Measurements from ENCODE around the gene SPEM3.
A peak's percentile ranks its signal among the peaks of the same experiment; 100 is the strongest.

SPEM3 gene

DNA sequence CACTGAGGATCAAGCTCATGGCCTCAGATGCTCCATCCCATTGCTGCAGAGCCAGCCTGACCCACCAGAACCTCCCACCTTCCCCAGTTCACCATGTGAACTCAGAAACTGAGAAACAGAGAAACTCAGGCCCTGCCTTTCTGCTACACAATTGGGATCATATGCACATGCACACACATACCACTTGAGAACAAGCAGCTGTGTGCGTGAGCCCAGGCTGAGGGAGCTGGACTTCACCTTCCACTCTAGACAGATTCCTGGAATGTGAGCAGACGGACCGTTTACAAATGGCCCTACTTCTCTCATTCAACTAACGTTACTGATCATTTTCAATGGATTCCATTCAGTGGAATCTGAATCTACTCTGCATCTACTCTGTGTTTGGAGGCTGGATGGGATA, 5.0 kb upstream of the SPEM3 start:
- no peak for DNase-seq

GRCh38 chr17:7425316-7425715, 3.3 kb upstream of the SPEM3 start, which contains the start of gene SPEM2:
TSS of gene SPEM2 (plus strand) at chr17:7425616. CDS start at chr17:7425689, 73 bp downstream.
- no peak for DNase-seq

DNA sequence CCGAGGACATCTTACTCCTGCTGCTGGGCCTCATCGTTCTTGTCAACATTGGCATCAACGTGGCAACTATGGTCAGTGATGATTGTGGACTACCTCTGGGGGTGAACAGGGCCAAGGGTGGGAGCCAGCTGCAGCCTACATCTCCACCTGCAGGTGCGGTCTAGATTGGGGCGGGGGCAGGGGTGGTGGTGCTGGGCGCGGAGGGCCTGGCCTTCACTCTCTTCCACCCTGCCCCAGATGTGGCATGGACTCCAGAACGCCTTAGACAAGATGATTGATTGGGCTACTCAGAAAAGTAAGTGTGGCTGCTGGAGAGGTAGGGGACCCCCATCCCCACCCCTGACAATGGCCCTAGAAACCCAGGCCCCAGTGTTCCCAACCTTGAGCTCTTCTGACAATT, 2.9 kb upstream of the SPEM3 start:
- no peak for DNase-seq

DNA sequence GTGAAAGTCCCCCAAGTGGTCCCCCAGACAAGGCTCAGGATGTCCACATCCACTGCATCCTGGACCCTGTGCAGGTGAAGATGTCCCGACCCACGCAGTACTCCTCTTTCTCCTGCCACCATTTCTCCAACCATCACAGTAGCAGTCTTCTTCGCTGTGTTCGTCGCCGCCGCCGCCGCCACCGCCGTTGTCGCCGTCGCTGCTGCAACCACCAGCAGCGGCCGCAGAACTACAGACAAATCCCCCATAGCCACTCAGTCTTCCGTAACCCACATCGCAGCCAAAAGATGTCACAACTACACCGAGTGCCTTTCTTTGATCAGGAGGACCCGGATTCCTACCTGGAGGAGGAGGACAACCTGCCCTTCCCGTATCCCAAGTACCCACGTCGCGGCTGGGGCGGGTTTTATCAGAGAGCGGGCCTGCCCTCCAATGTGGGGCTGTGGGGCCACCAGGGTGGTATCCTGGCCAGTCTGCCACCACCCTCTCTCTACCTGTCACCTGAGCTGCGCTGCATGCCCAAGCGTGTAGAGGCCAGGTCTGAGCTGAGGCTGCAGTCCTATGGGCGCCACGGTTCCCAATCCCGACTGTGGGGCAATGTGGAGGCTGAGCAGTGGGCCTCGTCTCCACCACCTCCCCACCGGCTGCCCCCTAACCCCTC, 2.3 kb upstream of the SPEM3 start:
- DNase-seq = no peak

GRCh38 chr17:7426896-7427489, 1.7 kb upstream of the SPEM3 start:
- DNase-seq = no peak

- DNase-seq = no peak
Observed at GRCh38 chr17:7427549-7427948, 1.1 kb upstream of the SPEM3 start.

GRCh38 chr17:7429722-7430121, 1.1 kb downstream of the SPEM3 start:
- DNase-seq = no peak

- DNase-seq = no peak
Observed at GRCh38 chr17:7431231-7431630, 2.6 kb downstream of the SPEM3 start.

DNA sequence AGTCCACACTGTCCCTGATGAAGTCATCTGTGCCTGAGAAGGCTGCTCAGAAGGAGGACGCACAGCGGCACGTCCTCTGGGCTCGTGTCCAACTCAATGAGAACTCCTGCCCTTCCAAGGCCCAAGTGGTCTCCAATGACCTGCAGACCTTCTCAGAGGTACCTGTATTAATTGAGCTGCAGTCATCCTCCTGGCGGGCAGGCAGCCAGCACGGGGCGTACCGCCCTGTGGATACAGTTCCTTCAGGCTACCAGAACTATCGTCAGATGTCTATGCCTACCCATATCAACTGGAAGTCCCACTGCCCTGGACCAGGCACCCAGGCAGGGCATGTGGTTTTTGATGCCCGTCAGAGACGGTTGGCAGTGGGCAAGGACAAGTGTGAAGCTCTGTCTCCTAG, 3.6 kb downstream of the SPEM3 start:
- no peak for DNase-seq

DNA sequence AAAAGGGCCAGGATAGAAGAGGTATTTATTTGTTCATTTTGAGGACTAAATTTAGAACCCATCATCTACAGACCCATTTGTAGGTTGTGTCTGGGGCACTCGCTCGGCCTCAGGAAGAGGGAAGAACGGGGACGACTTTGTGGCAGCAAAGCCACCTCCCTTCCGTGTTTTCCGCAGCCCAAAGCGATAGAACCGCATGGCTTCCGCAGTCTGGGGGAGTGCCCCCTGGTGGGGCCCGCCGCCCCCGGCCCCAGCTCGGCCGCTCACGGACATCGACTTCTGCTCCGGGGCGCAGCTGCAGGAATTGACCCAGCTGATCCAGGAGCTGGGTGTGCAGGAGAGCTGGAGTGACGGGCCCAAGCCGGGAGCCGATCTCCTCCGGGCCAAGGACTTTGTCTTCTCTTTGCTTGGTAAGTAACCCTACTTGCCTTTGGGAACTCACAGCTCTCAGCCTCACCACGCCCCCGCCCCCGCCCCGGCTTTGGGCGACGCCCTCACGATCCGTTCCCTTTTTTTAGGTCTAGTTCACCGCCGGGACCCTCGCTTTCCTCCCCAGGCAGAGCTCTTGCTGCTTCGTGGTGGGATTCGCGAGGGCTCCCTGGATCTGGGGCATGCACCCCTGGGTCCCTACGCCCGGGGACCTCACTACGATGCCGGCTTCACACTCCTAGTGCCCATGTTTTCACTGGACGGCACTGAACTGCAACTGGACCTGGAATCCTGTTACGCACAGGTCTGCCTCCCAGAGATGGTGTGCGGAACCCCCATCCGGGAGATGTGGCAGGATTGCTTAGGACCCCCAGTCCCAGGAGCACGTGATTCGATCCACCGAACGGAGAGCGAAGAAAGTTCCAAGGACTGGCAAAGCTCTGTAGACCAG, 7.3 kb downstream of the SPEM3 start:
- DNase-seq = peak in 4 of 5 donors; percentile 41 to 74 (median 48)

DNA sequence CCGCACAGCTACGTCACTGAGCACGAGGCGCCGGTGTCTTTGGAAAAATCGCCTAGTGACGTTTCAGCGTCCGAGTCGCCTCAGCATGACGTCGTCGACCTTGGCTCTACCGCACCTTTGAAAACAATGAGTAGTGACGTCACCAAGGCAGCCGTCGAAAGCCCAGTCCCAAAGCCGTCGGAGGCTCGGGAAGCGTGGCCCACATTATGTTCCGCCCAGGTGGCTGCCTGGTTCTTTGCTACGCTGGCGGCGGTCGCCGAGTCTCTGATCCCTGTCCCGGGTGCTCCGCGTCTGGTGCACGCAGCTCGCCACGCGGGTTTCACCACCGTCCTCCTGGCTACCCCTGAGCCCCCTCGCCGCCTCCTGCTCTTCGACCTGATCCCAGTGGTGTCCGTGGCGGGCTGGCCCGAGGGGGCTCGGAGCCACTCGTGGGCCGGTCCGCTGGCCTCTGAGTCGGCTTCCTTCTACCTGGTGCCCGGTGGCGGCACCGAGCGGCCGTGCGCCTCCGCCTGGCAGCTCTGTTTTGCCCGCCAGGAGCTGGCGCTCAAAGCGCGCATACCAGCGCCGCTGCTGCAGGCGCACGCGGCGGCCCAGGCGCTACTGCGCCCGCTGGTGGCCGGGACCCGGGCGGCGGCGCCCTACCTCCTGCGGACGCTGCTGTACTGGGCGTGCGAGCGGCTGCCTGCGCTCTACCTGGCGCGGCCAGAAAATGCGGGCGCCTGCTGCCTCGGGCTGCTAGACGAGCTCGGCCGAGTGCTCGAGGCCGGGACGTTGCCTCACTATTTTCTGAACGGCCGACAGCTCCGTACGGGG, 8.1 kb downstream of the SPEM3 start:
- DNase-seq = peak; percentile 58 to 87 (median 71)

GRCh38 chr17:7437369-7437863, 8.8 kb downstream of the SPEM3 start:
- DNase-seq = no peak

- DNase-seq = peak in 3 of 5 donors; percentile 39 to 50 (median 43)
Observed at GRCh38 chr17:7437950-7438614, 9.4 kb downstream of the SPEM3 start.

GRCh38 chr17:7438656-7439460, 10.2 kb downstream of the SPEM3 start:
- DNase-seq = no peak

DNA sequence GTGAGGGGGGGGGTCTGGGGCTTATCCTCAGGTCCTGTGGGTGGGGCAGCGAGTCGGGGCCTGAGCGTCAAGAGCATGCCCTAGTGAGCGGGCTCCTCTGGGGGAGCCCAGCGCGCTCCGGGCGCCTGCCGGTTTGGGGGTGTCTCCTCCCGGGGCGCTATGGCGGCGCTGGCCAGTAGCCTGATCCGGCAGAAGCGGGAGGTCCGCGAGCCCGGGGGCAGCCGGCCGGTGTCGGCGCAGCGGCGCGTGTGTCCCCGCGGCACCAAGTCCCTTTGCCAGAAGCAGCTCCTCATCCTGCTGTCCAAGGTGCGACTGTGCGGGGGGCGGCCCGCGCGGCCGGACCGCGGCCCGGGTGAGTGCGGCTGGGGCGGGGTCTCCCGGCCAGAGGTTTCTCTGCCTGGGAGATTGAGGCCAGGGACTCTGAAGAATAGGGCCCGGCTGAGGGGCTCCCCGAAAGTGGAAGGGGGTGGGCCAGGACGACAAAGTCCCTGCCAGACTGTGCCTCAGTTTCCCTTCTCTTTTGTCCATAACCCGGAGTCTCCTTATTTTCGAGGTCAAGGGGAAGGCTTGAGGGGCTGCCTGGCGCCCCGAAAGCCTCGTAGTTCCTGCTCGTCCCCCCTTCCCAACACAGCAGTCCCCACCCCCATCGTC, 10.9 kb downstream of the SPEM3 start, which contains the start of gene FGF11:
TSS of gene FGF11 (plus strand) at position 51 of the 651 bp plus-strand sequence. CDS start at position 160, 109 bp downstream.
- no peak for DNase-seq

- DNase-seq = no peak
Observed at GRCh38 chr17:7440113-7440833, 11.6 kb downstream of the SPEM3 start.

DNA sequence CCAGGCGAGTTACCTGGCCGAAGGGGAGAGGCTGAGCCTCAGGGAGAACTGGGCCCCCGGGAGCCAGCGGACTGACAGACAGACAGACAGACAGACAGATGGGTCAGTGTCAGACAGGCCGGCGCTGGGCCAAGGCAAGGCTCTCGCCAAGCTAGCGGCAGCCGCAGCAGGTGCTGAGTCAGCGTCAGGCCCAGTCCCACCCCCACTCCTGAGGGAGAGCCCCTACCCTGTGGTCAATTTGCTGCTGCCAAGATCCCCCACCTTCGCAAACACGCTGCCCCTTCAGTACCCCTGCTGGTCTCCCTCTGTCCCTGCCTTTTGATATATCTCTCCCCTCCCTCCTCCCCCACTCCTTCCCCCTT, 12.2 kb downstream of the SPEM3 start:
- DNase-seq = no peak

DNA sequence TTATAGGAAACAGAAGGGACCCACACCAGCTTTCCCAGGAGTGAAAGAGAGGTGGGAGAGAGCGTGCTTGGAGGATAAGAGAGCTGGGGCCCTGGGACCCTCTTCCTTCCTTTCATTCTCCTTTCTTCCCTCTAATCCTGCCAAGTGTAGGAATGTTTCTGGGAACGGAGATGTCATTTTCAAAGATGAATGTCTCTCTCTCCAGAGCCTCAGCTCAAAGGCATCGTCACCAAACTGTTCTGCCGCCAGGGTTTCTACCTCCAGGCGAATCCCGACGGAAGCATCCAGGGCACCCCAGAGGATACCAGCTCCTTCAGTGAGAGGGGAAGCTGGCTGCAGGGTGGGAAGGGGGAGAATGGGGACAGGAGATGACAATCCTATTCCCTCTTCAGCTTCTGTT, 12.6 kb downstream of the SPEM3 start:
- no peak for DNase-seq

GRCh38 chr17:7442142-7442541, 13.5 kb downstream of the SPEM3 start:
- DNase-seq = no peak
